ENCODE measurements around the gene GLIS2. TPM values are rescaled to one million over a fixed set of nuclear protein-coding genes. Genes with fewer than 3 reads are reported as not detected.

Gene GLIS2
- total and polyA plus RNA-seq, 4 experiments from 2014 or later: 0.08 TPM; not detected in 3

DNA sequence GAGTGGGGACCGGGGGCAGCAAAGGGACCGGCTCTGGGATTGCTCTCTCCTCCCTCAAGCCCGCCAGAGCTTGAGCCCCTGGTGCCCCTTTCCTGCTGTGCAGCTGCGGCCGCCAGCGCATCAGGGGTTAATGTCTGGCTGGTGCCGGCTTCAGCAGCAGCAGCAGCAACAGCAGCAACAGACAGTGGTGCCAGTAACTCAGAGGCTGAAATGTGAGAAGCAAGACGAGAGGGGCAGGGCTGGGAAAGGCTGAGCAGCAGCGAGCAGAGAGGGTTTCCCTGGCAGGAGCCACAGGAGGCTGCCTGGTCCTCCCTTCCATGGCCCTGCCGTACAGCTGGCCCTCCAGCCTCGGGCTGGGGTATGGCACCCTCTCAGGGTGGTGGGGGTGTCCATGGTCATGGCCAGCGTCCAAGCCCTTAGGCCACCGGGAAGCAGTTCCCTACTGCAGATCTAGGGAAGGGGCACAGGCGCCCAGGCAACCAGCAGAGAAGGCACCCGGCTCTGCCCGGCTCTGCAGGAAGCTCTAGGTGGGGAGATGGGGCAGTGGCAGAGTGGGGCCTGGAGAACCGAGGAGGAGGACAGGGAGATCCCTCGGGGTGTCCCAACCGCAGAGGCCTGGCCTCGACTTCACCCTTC, 21.9 kb upstream of the GLIS2 start:
- H3K27ac Mint-ChIP-seq: peak overlapping the region in 1 of 7 donors; percentile 18
- no peaks in the 10 kb centered on the region for H3K36me3 Mint-ChIP-seq
- peaks cover 2 to 4% of the 10 kb centered on the region in 2 donors for H3K27me3 Mint-ChIP-seq
- no peak overlapping the region for H3K4me3 Mint-ChIP-seq
- no peaks in the 10 kb centered on the region for H3K9me3 Mint-ChIP-seq
- no peak overlapping the region for H3K4me3 ChIP-seq (ENCODE audit: low read length in 2 of 2)
- no peak overlapping the region for H3K27ac ChIP-seq (ENCODE audit: low read depth, low read length)
- H3K9me3 ChIP-seq (ENCODE audit: control insufficient read depth in 1 of 2, low read length in 2 of 2): no peaks in the 10 kb centered on the region
- CTCF ChIA-PET (ENCODE audit: partially characterized antibody): no interaction called here
- POLR2A ChIA-PET (ENCODE audit: partially characterized antibody): interaction anchor here (1.0 kb wide), 1 partner anchor 108 kb away, joined by 3 read pairs; no protein-coding TSS in a partner anchor
- no peaks in the 10 kb centered on the region for H3K4me1 ChIP-seq (ENCODE audit: insufficient read depth, low read length)
- H3K36me3 ChIP-seq (ENCODE audit: insufficient read depth, low read length): no peaks in the 10 kb centered on the region
- intact Hi-C loops (cut with micrococcal nuclease): no loop called here
- DNase-seq: no peak
- H3K27me3 ChIP-seq (ENCODE audit: insufficient read depth, low read length): no peaks in the 10 kb centered on the region
- H3K4me1 Mint-ChIP-seq: peaks cover 0 to 4% (median under 1%) of the 10 kb centered on the region in 4 donors

DNA sequence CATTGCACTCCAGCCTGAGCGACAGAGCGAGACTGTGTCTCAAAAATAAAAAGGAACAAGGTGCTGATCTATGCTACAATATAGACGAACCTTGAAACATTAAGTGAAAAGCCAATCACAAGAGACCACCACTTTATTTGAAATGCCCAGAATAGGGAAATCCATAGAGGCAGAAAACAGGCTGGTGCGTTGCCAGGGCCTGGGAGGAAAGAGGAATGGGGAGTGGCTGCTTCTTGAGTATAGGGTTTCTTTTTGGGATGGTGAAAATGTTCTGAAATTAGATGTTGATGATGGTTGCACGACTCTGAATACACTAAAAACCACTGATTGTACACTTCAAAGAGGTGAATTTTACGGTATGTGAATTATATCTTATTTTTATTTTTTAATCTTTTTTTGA, 20.3 kb upstream of the GLIS2 start:
- no peak overlapping the region for H3K27ac ChIP-seq (ENCODE audit: low read depth, low read length)
- H3K9me3 ChIP-seq (ENCODE audit: control insufficient read depth in 1 of 2, low read length in 2 of 2): no peaks in the 10 kb centered on the region
- CTCF ChIA-PET (ENCODE audit: partially characterized antibody): no interaction called here
- H3K36me3 ChIP-seq (ENCODE audit: insufficient read depth, low read length): no peaks in the 10 kb centered on the region
- H3K4me1 ChIP-seq (ENCODE audit: insufficient read depth, low read length): no peaks in the 10 kb centered on the region
- Mint-ChIP-seq H3K36me3 (peaks cover 1 to 3% of the 10 kb centered on the region in 2 donors), H3K9me3 (no peaks in the 10 kb centered on the region), H3K4me1 (peaks cover 0 to 4% (median 2%) of the 10 kb centered on the region in 4 donors), H3K27ac (peak overlapping the region in 1 of 7 donors; percentile 53), H3K27me3 (peaks cover 2% of the 10 kb centered on the region in 2 donors), H3K4me3 (no peak overlapping the region)
- intact Hi-C loops (cut with micrococcal nuclease): no loop called here
- H3K27me3 ChIP-seq (ENCODE audit: insufficient read depth, low read length): no peaks in the 10 kb centered on the region
- POLR2A ChIA-PET (ENCODE audit: partially characterized antibody): no interaction called here
- no peak overlapping the region for H3K4me3 ChIP-seq (ENCODE audit: low read length in 2 of 2)
- DNase-seq: no peak

DNA sequence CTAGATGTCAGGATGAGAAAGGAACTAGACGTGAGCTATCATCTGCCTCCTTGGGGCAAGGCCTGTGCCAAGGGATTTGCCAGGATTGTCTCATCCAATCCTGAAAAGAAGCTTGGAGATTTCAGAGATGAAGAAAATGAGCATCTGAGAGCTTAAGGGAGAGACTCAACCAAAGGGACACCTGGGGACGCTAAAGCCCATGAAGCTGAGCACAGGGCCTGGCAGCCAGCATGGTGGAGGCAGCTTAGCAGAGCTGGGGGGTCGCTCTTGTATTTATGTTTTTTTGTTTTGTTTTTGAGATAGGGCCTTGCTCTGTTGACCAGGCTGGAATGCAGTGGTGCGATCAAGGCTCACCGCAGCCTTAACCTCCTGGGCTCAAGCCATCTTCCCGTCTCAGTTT, 18.4 kb upstream of the GLIS2 start:
- ChIA-PET CTCF (ENCODE audit: partially characterized antibody) (interaction anchor here (1.2 to 2.7 kb wide), 4 partner anchors 9 to 44 kb away, joined by 5 to 14 read pairs (median 6); no protein-coding TSS in a partner anchor), POLR2A (ENCODE audit: partially characterized antibody) (interaction anchor here (0.9 kb wide), 1 partner anchor 9 kb away, joined by 3 read pairs; no protein-coding TSS in a partner anchor)
- intact Hi-C loops (cut with micrococcal nuclease): no loop called here
- H3K9me3 Mint-ChIP-seq: no peaks in the 10 kb centered on the region
- H3K4me3 ChIP-seq (ENCODE audit: low read length in 2 of 2): no peak overlapping the region
- H3K36me3 ChIP-seq (ENCODE audit: insufficient read depth, low read length): no peaks in the 10 kb centered on the region
- no peaks in the 10 kb centered on the region for H3K27me3 ChIP-seq (ENCODE audit: insufficient read depth, low read length)
- peaks cover 1 to 3% of the 10 kb centered on the region in 2 donors for H3K36me3 Mint-ChIP-seq
- no peaks in the 10 kb centered on the region for H3K4me1 ChIP-seq (ENCODE audit: insufficient read depth, low read length)
- H3K27me3 Mint-ChIP-seq: peaks cover 0 to 2% of the 10 kb centered on the region in 2 donors
- H3K4me3 Mint-ChIP-seq: no peak overlapping the region
- no peak overlapping the region for H3K27ac ChIP-seq (ENCODE audit: low read depth, low read length)
- DNase-seq: no peak
- H3K4me1 Mint-ChIP-seq: peaks cover 0 to 4% (median 1%) of the 10 kb centered on the region in 4 donors
- no peaks in the 10 kb centered on the region for H3K9me3 ChIP-seq (ENCODE audit: control insufficient read depth in 1 of 2, low read length in 2 of 2)
- H3K27ac Mint-ChIP-seq: peak overlapping the region in 1 of 7 donors; percentile 36

DNA sequence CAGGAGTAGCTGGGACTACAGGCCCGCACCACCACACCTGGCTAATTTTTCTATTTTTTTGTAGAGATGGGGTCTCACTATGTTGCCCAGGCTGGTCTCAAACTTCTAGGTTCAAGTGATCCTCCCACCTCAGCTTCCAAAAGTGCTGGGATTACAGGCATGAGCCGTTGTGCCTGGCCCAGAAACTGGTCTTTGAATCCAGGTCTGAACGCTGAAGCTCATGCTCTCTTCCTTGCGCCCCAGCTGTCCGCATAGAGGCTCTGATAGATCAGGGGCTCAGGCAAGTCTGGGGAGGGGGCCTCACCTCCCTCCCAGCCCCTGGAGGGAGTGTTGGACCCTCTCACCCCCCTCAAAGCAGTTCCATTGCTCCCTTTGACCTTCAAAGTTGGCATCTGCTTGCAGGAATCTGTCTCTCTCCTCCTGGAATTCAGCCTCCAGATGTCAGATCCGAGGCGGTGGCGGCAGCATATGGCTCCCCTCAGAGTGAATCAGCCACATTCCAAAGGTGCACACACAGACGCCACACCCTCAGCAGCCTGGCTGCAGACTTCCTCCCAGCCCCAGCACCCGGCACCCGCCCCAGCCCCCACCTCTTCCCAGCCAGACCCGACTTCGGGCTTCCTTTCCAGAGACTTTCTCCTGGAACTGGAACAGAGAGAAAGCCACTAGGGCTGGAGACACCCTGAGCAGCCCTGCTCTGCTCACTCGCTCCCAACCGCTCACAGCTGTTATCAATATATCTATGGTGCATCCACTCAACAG, 16.9 kb upstream of the GLIS2 start:
- intact Hi-C loops (cut with micrococcal nuclease): no loop called here
- Mint-ChIP-seq H3K9me3 (no peaks in the 10 kb centered on the region), H3K27ac (peak overlapping the region in 3 of 7 donors; percentile 66 to 73 (median 70)), H3K36me3 (peaks cover 1 to 3% of the 10 kb centered on the region in 2 donors), H3K4me1 (peaks cover 0 to 4% (median 2%) of the 10 kb centered on the region in 4 donors), H3K27me3 (no peaks in the 10 kb centered on the region), H3K4me3 (no peak overlapping the region)
- Histone ChIP-seq H3K27ac (ENCODE audit: low read depth, low read length) (no peak overlapping the region), H3K4me1 (ENCODE audit: insufficient read depth, low read length) (no peaks in the 10 kb centered on the region), H3K27me3 (ENCODE audit: insufficient read depth, low read length) (no peaks in the 10 kb centered on the region), H3K9me3 (ENCODE audit: control insufficient read depth in 1 of 2, low read length in 2 of 2) (no peaks in the 10 kb centered on the region), H3K36me3 (ENCODE audit: insufficient read depth, low read length) (no peaks in the 10 kb centered on the region), H3K4me3 (ENCODE audit: low read length in 2 of 2) (no peak overlapping the region)
- no peak for DNase-seq
- ChIA-PET CTCF (ENCODE audit: partially characterized antibody) (interaction anchor here (0.8 to 2.7 kb wide), 6 partner anchors 10 to 45 kb away, joined by 3 to 14 read pairs (median 5); no protein-coding TSS in a partner anchor), POLR2A (ENCODE audit: partially characterized antibody) (no interaction called here)

GRCh38 chr16:4301177-4301576, 14.7 kb upstream of the GLIS2 start:
- Mint-ChIP-seq H3K4me3 (no peak overlapping the region), H3K9me3 (no peaks in the 10 kb centered on the region), H3K27me3 (no peaks in the 10 kb centered on the region), H3K4me1 (peaks cover 4 to 15% (median 8%) of the 10 kb centered on the region in 4 donors), H3K36me3 (peaks cover 1 to 3% of the 10 kb centered on the region in 2 donors), H3K27ac (no peak overlapping the region)
- no peak overlapping the region for H3K4me3 ChIP-seq (ENCODE audit: low read length in 2 of 2)
- intact Hi-C loops (cut with micrococcal nuclease): no loop called here
- peaks cover 7% of the 10 kb centered on the region for H3K4me1 ChIP-seq (ENCODE audit: insufficient read depth, low read length)
- H3K27me3 ChIP-seq (ENCODE audit: insufficient read depth, low read length): no peaks in the 10 kb centered on the region
- ChIA-PET CTCF (ENCODE audit: partially characterized antibody) (interaction anchor here (1.1 kb wide), 1 partner anchor 9 kb away, joined by 3 read pairs; no protein-coding TSS in a partner anchor), POLR2A (ENCODE audit: partially characterized antibody) (interaction anchor here (1.2 kb wide), 1 partner anchor 30 kb away, joined by 3 read pairs; no protein-coding TSS in a partner anchor)
- no peaks in the 10 kb centered on the region for H3K9me3 ChIP-seq (ENCODE audit: control insufficient read depth in 1 of 2, low read length in 2 of 2)
- H3K27ac ChIP-seq (ENCODE audit: low read depth, low read length): no peak overlapping the region
- H3K36me3 ChIP-seq (ENCODE audit: insufficient read depth, low read length): no peaks in the 10 kb centered on the region
- DNase-seq: no peak

- H3K4me1 ChIP-seq (ENCODE audit: insufficient read depth, low read length): peaks cover 15% of the 10 kb centered on the region
- ChIA-PET POLR2A (ENCODE audit: partially characterized antibody) (interaction anchor here (0.7 to 1.2 kb wide), 2 partner anchors 30 to 112 kb away, joined by 3 read pairs; no protein-coding TSS in a partner anchor), CTCF (ENCODE audit: partially characterized antibody) (interaction anchor here (0.7 to 1.1 kb wide), 2 partner anchors 8 to 48 kb away, joined by 3 read pairs; no protein-coding TSS in a partner anchor)
- Mint-ChIP-seq H3K4me3 (no peak overlapping the region), H3K4me1 (peaks cover 12 to 23% (median 15%) of the 10 kb centered on the region in 4 donors), H3K9me3 (no peaks in the 10 kb centered on the region), H3K36me3 (peaks cover 1 to 3% of the 10 kb centered on the region in 2 donors), H3K27ac (no peak overlapping the region), H3K27me3 (no peaks in the 10 kb centered on the region)
- H3K27me3 ChIP-seq (ENCODE audit: insufficient read depth, low read length): no peaks in the 10 kb centered on the region
- no peak overlapping the region for H3K27ac ChIP-seq (ENCODE audit: low read depth, low read length)
- no peaks in the 10 kb centered on the region for H3K9me3 ChIP-seq (ENCODE audit: control insufficient read depth in 1 of 2, low read length in 2 of 2)
- no peak overlapping the region for H3K4me3 ChIP-seq (ENCODE audit: low read length in 2 of 2)
- no peaks in the 10 kb centered on the region for H3K36me3 ChIP-seq (ENCODE audit: insufficient read depth, low read length)
- intact Hi-C loops (cut with micrococcal nuclease): no loop called here
- no peak for DNase-seq
These were observed 13.9 kb upstream of the GLIS2 start for GRCh38 chr16:4301968-4302367.

GRCh38 chr16:4303973-4304372, 11.9 kb upstream of the GLIS2 start:
- Mint-ChIP-seq H3K36me3 (peaks cover 3 to 4% of the 10 kb centered on the region in 2 donors), H3K4me1 (peaks cover 18 to 28% (median 21%) of the 10 kb centered on the region in 4 donors), H3K9me3 (peaks cover 0 to 3% (median 0%) of the 10 kb centered on the region in 8 donors), H3K27ac (peak overlapping the region in 2 of 7 donors; percentile 29 to 83), H3K27me3 (no peaks in the 10 kb centered on the region), H3K4me3 (peak overlapping the region in 4 of 8 donors; percentile 26 to 69 (median 46))
- H3K27ac ChIP-seq (ENCODE audit: low read depth, low read length): no peak overlapping the region
- ChIA-PET CTCF (ENCODE audit: partially characterized antibody) (interaction anchor here (0.9 to 1.0 kb wide), 2 partner anchors 8 to 15 kb away, joined by 3 read pairs; no protein-coding TSS in a partner anchor), POLR2A (ENCODE audit: partially characterized antibody) (interaction anchor here (1.2 kb wide), 1 partner anchor 31 kb away, joined by 3 read pairs; the partner anchor contains the start of gene TFAP4)
- H3K9me3 ChIP-seq (ENCODE audit: control insufficient read depth in 1 of 2, low read length in 2 of 2): no peaks in the 10 kb centered on the region
- H3K4me3 ChIP-seq (ENCODE audit: low read length in 2 of 2): no peak overlapping the region
- H3K27me3 ChIP-seq (ENCODE audit: insufficient read depth, low read length): no peaks in the 10 kb centered on the region
- H3K36me3 ChIP-seq (ENCODE audit: insufficient read depth, low read length): no peaks in the 10 kb centered on the region
- peaks cover 18% of the 10 kb centered on the region for H3K4me1 ChIP-seq (ENCODE audit: insufficient read depth, low read length)
- intact Hi-C loops (cut with micrococcal nuclease): no loop called here
- DNase-seq: no peak
